Measurements from ENCODE around the gene STT3B.

STT3B gene

DNA sequence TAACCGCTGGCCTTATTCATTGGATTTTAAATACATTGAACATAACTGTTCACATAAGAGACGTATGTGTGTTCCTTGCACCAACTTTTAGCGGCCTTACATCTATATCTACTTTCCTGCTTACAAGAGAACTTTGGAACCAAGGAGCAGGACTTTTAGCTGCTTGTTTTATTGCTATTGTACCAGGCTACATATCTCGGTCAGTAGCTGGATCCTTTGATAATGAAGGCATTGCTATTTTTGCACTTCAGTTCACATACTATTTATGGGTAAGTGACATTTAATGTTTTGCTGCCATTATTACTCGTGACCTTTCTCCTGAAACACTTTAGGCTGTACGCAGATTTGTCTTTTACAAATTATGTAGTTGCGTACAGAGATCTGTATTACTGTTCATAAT, 47.1 kb downstream of the STT3B start:
- Histone ChIP-seq H3K9me3 (replicated peaks; ENCODE audit: insufficient read depth, low read length) (no peaks in the 10 kb centered on the region), H3K9me2 (replicated peaks; ENCODE audit: insufficient read depth, low read length) (no peaks in the 10 kb centered on the region), H3K27me3 (replicated peaks; ENCODE audit: insufficient read depth, low read length) (no peaks in the 10 kb centered on the region), H3K9ac (ENCODE audit: low read length) (no peak overlapping the region), H3K4me2 (ENCODE audit: low read depth, low read length) (no peak overlapping the region), H3K27ac (ENCODE audit: low read length) (no peak overlapping the region), H3K4me3 (ENCODE audit: low read length) (no peak overlapping the region), H3K4me1 (ENCODE audit: low read length) (no peaks in the 10 kb centered on the region), H3K36me3 (replicated peaks; ENCODE audit: insufficient read depth, low read length) (peaks cover 5% of the 10 kb centered on the region; the same call in 1 of the 2 replicates), H3K79me2 (ENCODE audit: low read length) (peaks cover 92% of the 10 kb centered on the region), H3F3A (ENCODE audit: insufficient read depth, low read length) (no peaks in the 10 kb centered on the region), H2AFZ (ENCODE audit: low read length) (no peak overlapping the region), H4K20me1 (ENCODE audit: insufficient read depth, low read length) (no peaks in the 10 kb centered on the region; the same call in 1 of the 2 replicates)
- no peak for DNase-seq
- TF ChIP-seq, protein P1, sequence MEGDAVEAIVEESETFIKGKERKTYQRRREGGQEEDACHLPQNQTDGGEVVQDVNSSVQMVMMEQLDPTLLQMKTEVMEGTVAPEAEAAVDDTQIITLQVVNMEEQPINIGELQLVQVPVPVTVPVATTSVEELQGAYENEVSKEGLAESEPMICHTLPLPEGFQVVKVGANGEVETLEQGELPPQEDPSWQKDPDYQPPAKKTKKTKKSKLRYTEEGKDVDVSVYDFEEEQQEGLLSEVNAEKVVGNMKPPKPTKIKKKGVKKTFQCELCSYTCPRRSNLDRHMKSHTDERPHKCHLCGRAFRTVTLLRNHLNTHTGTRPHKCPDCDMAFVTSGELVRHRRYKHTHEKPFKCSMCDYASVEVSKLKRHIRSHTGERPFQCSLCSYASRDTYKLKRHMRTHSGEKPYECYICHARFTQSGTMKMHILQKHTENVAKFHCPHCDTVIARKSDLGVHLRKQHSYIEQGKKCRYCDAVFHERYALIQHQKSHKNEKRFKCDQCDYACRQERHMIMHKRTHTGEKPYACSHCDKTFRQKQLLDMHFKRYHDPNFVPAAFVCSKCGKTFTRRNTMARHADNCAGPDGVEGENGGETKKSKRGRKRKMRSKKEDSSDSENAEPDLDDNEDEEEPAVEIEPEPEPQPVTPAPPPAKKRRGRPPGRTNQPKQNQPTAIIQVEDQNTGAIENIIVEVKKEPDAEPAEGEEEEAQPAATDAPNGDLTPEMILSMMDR (IDR thresholded peaks at IDR 0.05; ENCODE audit: low read length): no peak
- TF ChIP-seq EZH2 (optimal IDR thresholded peaks at IDR 0.05; ENCODE audit: low read depth, low read length) (no peak), EZH2phosphoT487 (IDR thresholded peaks at IDR 0.05; ENCODE audit: low read length) (no peak)

DNA sequence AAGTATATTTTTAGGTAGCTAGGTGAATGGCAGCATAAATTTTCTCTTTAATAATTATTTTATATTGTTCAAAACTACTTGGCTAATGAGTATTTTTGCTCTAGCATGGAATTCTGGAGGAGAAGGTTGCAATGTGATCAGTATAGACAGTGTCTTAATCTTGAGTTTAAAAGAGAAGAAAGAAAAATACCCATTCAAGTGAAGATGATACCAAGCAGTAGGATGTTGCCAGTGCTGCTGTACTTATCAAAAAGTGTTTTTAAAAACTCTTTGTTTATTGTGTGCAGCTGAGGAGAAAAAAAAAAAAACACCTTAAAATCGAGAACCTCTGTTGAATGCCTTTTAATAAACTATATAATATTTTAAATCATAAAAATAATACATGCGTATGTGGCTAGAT, 47.9 kb downstream of the STT3B start:
- H3F3A ChIP-seq (ENCODE audit: insufficient read depth, low read length): no peaks in the 10 kb centered on the region
- H3K9me3 ChIP-seq (replicated peaks; ENCODE audit: insufficient read depth, low read length): no peaks in the 10 kb centered on the region
- H3K79me2 ChIP-seq (ENCODE audit: low read length): peaks cover 92% of the 10 kb centered on the region

DNA sequence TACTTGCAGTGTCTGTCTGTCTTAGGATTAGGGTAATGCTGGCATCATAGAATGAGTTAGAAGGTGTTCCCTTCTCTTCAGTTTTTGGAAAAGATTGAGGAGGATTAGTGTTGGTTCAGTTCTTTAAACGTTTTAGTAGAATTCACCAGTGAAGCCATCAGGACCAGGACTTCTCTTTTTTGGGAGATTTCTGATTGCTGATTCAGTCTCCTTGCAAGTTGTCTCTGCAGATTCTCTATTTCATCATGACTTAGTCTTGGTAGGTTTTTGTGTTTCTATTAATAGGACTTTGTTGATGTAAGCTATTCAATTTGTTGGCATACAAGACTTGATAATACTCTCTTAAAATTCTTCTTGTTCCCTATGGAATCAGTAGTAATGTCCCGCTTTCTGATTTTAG, 48.9 kb downstream of the STT3B start:
- no peaks in the 10 kb centered on the region for H3K4me1 ChIP-seq (ENCODE audit: low read length)
- no peaks in the 10 kb centered on the region for H3K27me3 ChIP-seq (replicated peaks; ENCODE audit: insufficient read depth, low read length)
- H3K4me2 ChIP-seq (ENCODE audit: low read depth, low read length): no peak overlapping the region
- H3K36me3 ChIP-seq (replicated peaks; ENCODE audit: insufficient read depth, low read length): peaks cover 5% of the 10 kb centered on the region; the same call in 1 of the 2 replicates
- H3K27ac ChIP-seq (ENCODE audit: low read length): no peak overlapping the region
- H3K9me2 ChIP-seq (replicated peaks; ENCODE audit: insufficient read depth, low read length): no peaks in the 10 kb centered on the region
- no peak overlapping the region for H2AFZ ChIP-seq (ENCODE audit: low read length)
- no peak overlapping the region for H3K9ac ChIP-seq (ENCODE audit: low read length)
- no peaks in the 10 kb centered on the region for H3F3A ChIP-seq (ENCODE audit: insufficient read depth, low read length)
- no peak for DNase-seq
- H3K79me2 ChIP-seq (ENCODE audit: low read length): peaks cover 92% of the 10 kb centered on the region
- TF ChIP-seq, protein P1 (IDR thresholded peaks at IDR 0.05; ENCODE audit: low read length): no peak
- TF ChIP-seq EZH2 (optimal IDR thresholded peaks at IDR 0.05; ENCODE audit: low read depth, low read length) (no peak), EZH2phosphoT487 (IDR thresholded peaks at IDR 0.05; ENCODE audit: low read length) (no peak)
- no peaks in the 10 kb centered on the region for H4K20me1 ChIP-seq (ENCODE audit: insufficient read depth, low read length)
- no peaks in the 10 kb centered on the region for H3K9me3 ChIP-seq (replicated peaks; ENCODE audit: insufficient read depth, low read length)
- H3K4me3 ChIP-seq (ENCODE audit: low read length): no peak overlapping the region

More for the DNA sequence above, 47.9 kb downstream of the STT3B start:
- TF ChIP-seq EZH2phosphoT487 (IDR thresholded peaks at IDR 0.05; ENCODE audit: low read length) (no peak), EZH2 (optimal IDR thresholded peaks at IDR 0.05; ENCODE audit: low read depth, low read length) (no peak)
- TF ChIP-seq, protein P1 (IDR thresholded peaks at IDR 0.05; ENCODE audit: low read length): no peak
- Histone ChIP-seq H3K4me2 (ENCODE audit: low read depth, low read length) (no peak overlapping the region), H3K9ac (ENCODE audit: low read length) (no peak overlapping the region), H3K27me3 (replicated peaks; ENCODE audit: insufficient read depth, low read length) (no peaks in the 10 kb centered on the region), H3K36me3 (replicated peaks; ENCODE audit: insufficient read depth, low read length) (peaks cover 5% of the 10 kb centered on the region; the same call in 1 of the 2 replicates), H3K4me1 (ENCODE audit: low read length) (no peaks in the 10 kb centered on the region), H4K20me1 (ENCODE audit: insufficient read depth, low read length) (no peaks in the 10 kb centered on the region), H3K27ac (ENCODE audit: low read length) (no peak overlapping the region), H3K9me2 (replicated peaks; ENCODE audit: insufficient read depth, low read length) (no peaks in the 10 kb centered on the region), H3K4me3 (ENCODE audit: low read length) (no peak overlapping the region), H2AFZ (ENCODE audit: low read length) (no peak overlapping the region)
- no peak for DNase-seq
